ENCODE measurements around the gene PDLIM1. TPM values are rescaled to one million over a fixed set of nuclear protein-coding genes. Genes with fewer than 3 reads are reported as not detected.

The PDLIM1 gene
- total and polyA plus RNA-seq, 2 experiments from 2014 or later, result 111 to 233 TPM

DNA sequence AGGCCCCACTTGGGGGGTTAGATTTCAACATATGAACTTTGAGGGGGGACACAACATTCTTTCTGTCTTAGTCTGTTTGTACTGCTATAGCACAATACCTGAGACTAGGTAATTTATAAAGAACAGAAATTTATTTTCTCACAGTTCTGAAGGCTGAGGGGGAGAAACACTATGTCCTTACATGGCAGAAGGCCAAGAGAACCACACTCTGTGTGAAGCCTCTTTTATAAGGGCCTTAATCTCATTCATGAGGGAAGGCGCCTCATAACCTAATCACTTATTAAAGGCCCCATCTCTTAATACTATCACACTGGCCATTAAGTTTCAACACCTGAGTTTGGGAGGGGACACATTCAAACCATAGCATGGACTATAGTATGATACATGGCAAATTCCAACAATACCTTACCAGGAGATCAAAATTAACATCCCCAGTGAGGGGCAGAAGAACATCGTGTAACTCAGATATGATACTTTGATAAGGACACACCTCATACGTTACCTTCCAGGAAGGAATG lies 9.3 kb upstream of the PDLIM1 start:
- no peaks in the 10 kb centered on the region for H4K20me1 ChIP-seq (replicated peaks; ENCODE audit: insufficient read depth)
- no peak overlapping the region for H3K4me3 Mint-ChIP-seq
- peaks cover 6% of the 10 kb centered on the region; the same call in 2 of the 3 replicates for H3K4me1 Mint-ChIP-seq
- H3K27me3 Mint-ChIP-seq (ENCODE audit: insufficient read depth, low read depth, poor library complexity), result peaks cover 19% of the 10 kb centered on the region
- no peak overlapping the region for H3K4me3 ChIP-seq
- no peak for DNase-seq (ENCODE audit: low spot score)
- no peak overlapping the region for H3K27ac ChIP-seq (ENCODE audit: low read depth)
- peaks cover 9% of the 10 kb centered on the region for H3F3A ChIP-seq (replicated peaks; ENCODE audit: low read depth)
- H3K36me3 Mint-ChIP-seq (ENCODE audit: low read depth), result no peaks in the 10 kb centered on the region
- no peaks in the 10 kb centered on the region for H3K79me2 ChIP-seq (replicated peaks; ENCODE audit: insufficient read depth)
- peaks cover 4% of the 10 kb centered on the region for H3K4me1 ChIP-seq (ENCODE audit: insufficient read depth)
- no peak overlapping the region for H3K27ac Mint-ChIP-seq
- H3K9me2 ChIP-seq (ENCODE audit: insufficient read depth), result peaks cover 5% of the 10 kb centered on the region; the same call in 1 of the 2 replicates
- H2AFZ ChIP-seq, result no peak overlapping the region
- H3K27me3 ChIP-seq (ENCODE audit: insufficient read depth), result peaks cover 24% of the 10 kb centered on the region
- ATAC-seq, result no peak
- H3K4me2 ChIP-seq, result no peak overlapping the region
- no peak for TF ChIP-seq STAT1 (IDR thresholded peaks at IDR 0.05; ENCODE audit: unreplicated experiment)
- TF ChIP-seq POLR2AphosphoS5 (IDR thresholded peaks at IDR 0.05; ENCODE audit: low read depth), result no peak
- TF ChIP-seq, protein P1, sequence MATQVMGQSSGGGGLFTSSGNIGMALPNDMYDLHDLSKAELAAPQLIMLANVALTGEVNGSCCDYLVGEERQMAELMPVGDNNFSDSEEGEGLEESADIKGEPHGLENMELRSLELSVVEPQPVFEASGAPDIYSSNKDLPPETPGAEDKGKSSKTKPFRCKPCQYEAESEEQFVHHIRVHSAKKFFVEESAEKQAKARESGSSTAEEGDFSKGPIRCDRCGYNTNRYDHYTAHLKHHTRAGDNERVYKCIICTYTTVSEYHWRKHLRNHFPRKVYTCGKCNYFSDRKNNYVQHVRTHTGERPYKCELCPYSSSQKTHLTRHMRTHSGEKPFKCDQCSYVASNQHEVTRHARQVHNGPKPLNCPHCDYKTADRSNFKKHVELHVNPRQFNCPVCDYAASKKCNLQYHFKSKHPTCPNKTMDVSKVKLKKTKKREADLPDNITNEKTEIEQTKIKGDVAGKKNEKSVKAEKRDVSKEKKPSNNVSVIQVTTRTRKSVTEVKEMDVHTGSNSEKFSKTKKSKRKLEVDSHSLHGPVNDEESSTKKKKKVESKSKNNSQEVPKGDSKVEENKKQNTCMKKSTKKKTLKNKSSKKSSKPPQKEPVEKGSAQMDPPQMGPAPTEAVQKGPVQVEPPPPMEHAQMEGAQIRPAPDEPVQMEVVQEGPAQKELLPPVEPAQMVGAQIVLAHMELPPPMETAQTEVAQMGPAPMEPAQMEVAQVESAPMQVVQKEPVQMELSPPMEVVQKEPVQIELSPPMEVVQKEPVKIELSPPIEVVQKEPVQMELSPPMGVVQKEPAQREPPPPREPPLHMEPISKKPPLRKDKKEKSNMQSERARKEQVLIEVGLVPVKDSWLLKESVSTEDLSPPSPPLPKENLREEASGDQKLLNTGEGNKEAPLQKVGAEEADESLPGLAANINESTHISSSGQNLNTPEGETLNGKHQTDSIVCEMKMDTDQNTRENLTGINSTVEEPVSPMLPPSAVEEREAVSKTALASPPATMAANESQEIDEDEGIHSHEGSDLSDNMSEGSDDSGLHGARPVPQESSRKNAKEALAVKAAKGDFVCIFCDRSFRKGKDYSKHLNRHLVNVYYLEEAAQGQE (IDR thresholded peaks at IDR 0.05; ENCODE audit: unreplicated experiment), result no peak
- TF ChIP-seq CREB1 (CRISPR knock-in tag; IDR thresholded peaks at IDR 0.05; ENCODE audit: low read depth), result no peak
- TF ChIP-seq JUNB (IDR thresholded peaks at IDR 0.05; ENCODE audit: unreplicated experiment), result no peak
- TF ChIP-seq, protein P2, sequence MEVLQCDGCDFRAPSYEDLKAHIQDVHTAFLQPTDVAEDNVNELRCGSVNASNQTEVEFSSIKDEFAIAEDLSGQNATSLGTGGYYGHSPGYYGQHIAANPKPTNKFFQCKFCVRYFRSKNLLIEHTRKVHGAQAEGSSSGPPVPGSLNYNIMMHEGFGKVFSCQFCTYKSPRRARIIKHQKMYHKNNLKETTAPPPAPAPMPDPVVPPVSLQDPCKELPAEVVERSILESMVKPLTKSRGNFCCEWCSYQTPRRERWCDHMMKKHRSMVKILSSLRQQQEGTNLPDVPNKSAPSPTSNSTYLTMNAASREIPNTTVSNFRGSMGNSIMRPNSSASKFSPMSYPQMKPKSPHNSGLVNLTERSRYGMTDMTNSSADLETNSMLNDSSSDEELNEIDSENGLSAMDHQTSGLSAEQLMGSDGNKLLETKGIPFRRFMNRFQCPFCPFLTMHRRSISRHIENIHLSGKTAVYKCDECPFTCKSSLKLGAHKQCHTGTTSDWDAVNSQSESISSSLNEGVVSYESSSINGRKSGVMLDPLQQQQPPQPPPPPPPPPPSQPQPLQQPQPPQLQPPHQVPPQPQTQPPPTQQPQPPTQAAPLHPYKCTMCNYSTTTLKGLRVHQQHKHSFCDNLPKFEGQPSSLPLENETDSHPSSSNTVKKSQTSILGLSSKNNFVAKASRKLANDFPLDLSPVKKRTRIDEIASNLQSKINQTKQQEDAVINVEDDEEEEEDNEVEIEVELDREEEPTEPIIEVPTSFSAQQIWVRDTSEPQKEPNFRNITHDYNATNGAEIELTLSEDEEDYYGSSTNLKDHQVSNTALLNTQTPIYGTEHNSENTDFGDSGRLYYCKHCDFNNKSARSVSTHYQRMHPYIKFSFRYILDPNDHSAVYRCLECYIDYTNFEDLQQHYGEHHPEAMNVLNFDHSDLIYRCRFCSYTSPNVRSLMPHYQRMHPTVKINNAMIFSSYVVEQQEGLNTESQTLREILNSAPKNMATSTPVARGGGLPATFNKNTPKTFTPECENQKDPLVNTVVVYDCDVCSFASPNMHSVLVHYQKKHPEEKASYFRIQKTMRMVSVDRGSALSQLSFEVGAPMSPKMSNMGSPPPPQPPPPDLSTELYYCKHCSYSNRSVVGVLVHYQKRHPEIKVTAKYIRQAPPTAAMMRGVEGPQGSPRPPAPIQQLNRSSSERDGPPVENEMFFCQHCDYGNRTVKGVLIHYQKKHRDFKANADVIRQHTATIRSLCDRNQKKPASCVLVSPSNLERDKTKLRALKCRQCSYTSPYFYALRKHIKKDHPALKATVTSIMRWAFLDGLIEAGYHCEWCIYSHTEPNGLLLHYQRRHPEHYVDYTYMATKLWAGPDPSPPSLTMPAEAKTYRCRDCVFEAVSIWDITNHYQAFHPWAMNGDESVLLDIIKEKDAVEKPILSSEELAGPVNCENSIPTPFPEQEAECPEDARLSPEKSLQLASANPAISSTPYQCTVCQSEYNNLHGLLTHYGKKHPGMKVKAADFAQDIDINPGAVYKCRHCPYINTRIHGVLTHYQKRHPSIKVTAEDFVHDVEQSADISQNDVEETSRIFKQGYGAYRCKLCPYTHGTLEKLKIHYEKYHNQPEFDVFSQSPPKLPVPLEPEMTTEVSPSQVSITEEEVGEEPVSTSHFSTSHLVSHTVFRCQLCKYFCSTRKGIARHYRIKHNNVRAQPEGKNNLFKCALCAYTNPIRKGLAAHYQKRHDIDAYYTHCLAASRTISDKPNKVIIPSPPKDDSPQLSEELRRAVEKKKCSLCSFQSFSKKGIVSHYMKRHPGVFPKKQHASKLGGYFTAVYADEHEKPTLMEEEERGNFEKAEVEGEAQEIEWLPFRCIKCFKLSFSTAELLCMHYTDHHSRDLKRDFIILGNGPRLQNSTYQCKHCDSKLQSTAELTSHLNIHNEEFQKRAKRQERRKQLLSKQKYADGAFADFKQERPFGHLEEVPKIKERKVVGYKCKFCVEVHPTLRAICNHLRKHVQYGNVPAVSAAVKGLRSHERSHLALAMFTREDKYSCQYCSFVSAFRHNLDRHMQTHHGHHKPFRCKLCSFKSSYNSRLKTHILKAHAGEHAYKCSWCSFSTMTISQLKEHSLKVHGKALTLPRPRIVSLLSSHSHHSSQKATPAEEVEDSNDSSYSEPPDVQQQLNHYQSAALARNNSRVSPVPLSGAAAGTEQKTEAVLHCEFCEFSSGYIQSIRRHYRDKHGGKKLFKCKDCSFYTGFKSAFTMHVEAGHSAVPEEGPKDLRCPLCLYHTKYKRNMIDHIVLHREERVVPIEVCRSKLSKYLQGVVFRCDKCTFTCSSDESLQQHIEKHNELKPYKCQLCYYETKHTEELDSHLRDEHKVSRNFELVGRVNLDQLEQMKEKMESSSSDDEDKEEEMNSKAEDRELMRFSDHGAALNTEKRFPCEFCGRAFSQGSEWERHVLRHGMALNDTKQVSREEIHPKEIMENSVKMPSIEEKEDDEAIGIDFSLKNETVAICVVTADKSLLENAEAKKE (CRISPR knock-in tag; IDR thresholded peaks at IDR 0.05), result no peak
- no peak for TF ChIP-seq EZH2 (IDR thresholded peaks at IDR 0.05; ENCODE audit: low read depth, unreplicated experiment)
- TF ChIP-seq, protein P3, sequence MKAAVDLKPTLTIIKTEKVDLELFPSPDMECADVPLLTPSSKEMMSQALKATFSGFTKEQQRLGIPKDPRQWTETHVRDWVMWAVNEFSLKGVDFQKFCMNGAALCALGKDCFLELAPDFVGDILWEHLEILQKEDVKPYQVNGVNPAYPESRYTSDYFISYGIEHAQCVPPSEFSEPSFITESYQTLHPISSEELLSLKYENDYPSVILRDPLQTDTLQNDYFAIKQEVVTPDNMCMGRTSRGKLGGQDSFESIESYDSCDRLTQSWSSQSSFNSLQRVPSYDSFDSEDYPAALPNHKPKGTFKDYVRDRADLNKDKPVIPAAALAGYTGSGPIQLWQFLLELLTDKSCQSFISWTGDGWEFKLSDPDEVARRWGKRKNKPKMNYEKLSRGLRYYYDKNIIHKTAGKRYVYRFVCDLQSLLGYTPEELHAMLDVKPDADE (IDR thresholded peaks at IDR 0.05), result no peak
- no peak for TF ChIP-seq EZH2phosphoT487 (IDR thresholded peaks at IDR 0.05; ENCODE audit: unreplicated experiment)
- TF ChIP-seq ZNF331 (CRISPR knock-in tag; IDR thresholded peaks at IDR 0.05; ENCODE audit: low read depth), result no peak
- TF ChIP-seq NANOG (IDR thresholded peaks at IDR 0.05; ENCODE audit: borderline replicate concordance), result no peak
- TF ChIP-seq ZNF114 (CRISPR knock-in tag; IDR thresholded peaks at IDR 0.05), result no peak
- TF ChIP-seq, protein P4, sequence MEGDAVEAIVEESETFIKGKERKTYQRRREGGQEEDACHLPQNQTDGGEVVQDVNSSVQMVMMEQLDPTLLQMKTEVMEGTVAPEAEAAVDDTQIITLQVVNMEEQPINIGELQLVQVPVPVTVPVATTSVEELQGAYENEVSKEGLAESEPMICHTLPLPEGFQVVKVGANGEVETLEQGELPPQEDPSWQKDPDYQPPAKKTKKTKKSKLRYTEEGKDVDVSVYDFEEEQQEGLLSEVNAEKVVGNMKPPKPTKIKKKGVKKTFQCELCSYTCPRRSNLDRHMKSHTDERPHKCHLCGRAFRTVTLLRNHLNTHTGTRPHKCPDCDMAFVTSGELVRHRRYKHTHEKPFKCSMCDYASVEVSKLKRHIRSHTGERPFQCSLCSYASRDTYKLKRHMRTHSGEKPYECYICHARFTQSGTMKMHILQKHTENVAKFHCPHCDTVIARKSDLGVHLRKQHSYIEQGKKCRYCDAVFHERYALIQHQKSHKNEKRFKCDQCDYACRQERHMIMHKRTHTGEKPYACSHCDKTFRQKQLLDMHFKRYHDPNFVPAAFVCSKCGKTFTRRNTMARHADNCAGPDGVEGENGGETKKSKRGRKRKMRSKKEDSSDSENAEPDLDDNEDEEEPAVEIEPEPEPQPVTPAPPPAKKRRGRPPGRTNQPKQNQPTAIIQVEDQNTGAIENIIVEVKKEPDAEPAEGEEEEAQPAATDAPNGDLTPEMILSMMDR (conservative IDR thresholded peaks at IDR 0.05; ENCODE audit: low read depth in 2 of 2), result no peak
- no peaks in the 10 kb centered on the region for H3K9me3 Mint-ChIP-seq
- no peaks in the 10 kb centered on the region for H3K36me3 ChIP-seq (ENCODE audit: insufficient read depth)
